SH-SY5Y (cell line): ENCODE data around the gene TRAPPC2L.

ENCODE experiments used
- GATA2 ChIP-seq: IDR thresholded peaks from 2 replicates; pipeline ENCODE4 v1.6.1; 2011; ENCODE audit warnings: mild to moderate bottlenecking, low read depth, low read length
- GATA3 ChIP-seq: IDR thresholded peaks from 2 replicates; pipeline ENCODE4 v1.6.1; 2011; ENCODE audit warnings: low read depth, mild to moderate bottlenecking, low read length, moderate library complexity

- TF ChIP-seq GATA2: no peak
- no peak for TF ChIP-seq GATA3
Measured at GRCh38 chr16:88833086-88833485, 23.8 kb upstream of the TRAPPC2L start.
